GM06990 (cell line): ENCODE results near the gene MICOS13.

Experiments used
- DNase-seq: peaks from one replicate; pipeline ENCODE4 v3.0.0-alpha.2; 2011; ENCODE audit not compliant: insufficient read length; ENCODE audit errors: extremely low read depth
- H3K27me3 ChIP-seq: replicated peaks from 2 replicates; pipeline ENCODE4 v1.6.0; 2011; ENCODE audit warnings: low read length; ENCODE audit not compliant: control insufficient read depth, insufficient read depth
- H3K36me3 ChIP-seq: 2 replicates; pipeline ENCODE4 v1.5.1; 2011; ENCODE audit warnings: low read length; ENCODE audit not compliant: control insufficient read depth, insufficient read depth
- H3K4me3 ChIP-seq: replicated peaks from 2 replicates; pipeline ENCODE4 v1.5.1; 2011; ENCODE audit warnings: low read depth, mild to moderate bottlenecking, control low read depth, low read length
- CTCF ChIP-seq: IDR thresholded peaks from 2 replicates; pipeline ENCODE4 v1.5.1; 2011; ENCODE audit warnings: low read length, control low read depth, mild to moderate bottlenecking, inconsistent platforms; ENCODE audit not compliant: insufficient read depth, poor library complexity, severe bottlenecking

The MICOS13 gene

DNA sequence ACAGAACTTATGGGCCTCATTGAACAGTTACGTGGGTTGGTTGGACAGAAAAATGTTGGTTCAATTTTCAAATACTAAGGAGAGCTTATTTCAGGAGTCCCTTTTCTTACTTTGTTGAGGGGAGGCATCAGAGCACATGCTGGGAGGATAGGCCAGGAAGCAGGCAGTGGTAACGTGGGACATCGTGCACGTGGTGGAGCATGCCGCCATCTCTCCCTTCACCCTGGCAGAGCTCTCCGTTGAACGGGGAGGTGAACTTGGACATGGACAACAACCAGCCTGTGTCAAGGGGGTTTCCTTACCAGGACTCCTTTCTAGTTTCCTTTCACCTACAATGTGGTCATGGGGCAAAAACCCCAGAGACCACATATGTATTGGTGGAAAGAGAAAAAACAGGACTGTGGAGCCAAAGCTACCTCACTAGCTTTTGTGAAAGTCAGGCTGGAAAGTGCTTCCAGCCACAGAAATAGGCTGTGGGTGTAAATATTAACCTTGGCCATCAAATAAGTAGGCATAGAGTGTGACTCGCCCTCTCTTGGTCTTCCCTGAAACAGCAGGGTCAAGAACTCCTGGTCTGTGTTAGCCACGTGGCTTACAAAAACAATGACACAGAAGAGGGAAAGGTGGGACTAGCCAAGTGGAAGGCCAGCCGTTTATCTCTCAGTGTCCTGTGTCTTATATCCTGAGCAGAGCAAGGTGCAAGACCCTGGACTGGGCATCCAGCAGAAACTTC lies 14.4 kb downstream of the MICOS13 start:
- no peak overlapping the region for H3K4me3 ChIP-seq

GRCh38 chr19:5664515-5664914 lies 15.8 kb downstream of the MICOS13 start:
- Histone ChIP-seq H3K36me3 (peaks cover 47% of the 10 kb centered on the region), H3K4me3 (no peak overlapping the region), H3K27me3 (no peaks in the 10 kb centered on the region)
- TF ChIP-seq CTCF = no peak
- no peak for DNase-seq

More for the DNA sequence above, 14.4 kb downstream of the MICOS13 start:
- no peak for DNase-seq
- Histone ChIP-seq H3K27me3 (no peaks in the 10 kb centered on the region), H3K36me3 (peaks cover 49% of the 10 kb centered on the region)
- peak; percentile 9 for TF ChIP-seq CTCF

DNA sequence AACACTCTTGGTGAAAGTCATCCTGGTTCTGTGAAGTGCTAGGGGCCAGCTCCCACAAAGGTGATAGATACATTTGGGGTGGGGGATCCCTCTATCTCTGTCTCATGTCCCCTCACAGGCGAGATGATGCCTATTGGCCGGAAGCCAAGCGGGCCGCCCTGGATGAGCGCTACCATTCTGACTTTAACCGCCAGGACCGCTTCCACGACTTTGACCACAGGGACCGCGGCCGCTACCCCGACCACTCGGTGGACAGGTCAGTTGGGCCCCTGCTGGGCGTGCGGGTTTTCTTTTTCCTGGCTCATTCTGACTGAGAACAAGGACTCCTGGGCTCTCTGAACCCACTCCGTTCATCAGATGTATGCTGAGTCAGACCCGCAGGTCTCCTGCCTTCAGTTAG lies 16.4 kb downstream of the MICOS13 start:
- peaks cover 41% of the 10 kb centered on the region for H3K36me3 ChIP-seq

DNA sequence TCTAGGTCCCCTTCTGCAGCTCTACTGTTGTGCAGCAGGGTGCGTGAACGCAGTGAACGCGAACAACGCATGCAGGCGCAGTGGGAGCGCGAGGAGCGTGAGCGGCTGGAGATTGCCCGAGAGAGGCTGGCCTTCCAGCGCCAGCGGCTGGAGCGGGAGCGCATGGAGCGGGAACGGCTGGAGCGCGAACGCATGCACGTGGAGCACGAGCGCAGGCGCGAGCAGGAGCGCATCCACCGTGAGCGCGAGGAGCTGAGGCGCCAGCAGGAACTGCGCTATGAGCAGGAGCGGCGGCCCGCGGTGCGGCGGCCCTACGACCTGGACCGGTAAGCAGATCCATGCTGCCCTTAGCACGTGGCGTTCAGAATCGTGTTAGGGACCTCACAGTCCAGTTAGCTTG lies 18.8 kb downstream of the MICOS13 start:
- no peak for DNase-seq
- H3K36me3 ChIP-seq = peaks cover 33% of the 10 kb centered on the region
- TF ChIP-seq CTCF = no peak
- H3K27me3 ChIP-seq = no peaks in the 10 kb centered on the region
- H3K4me3 ChIP-seq = no peak overlapping the region

More for the DNA sequence above, 16.4 kb downstream of the MICOS13 start:
- TF ChIP-seq CTCF = no peak
- no peak for DNase-seq
- Histone ChIP-seq H3K4me3 (no peak overlapping the region), H3K27me3 (no peaks in the 10 kb centered on the region)

DNA sequence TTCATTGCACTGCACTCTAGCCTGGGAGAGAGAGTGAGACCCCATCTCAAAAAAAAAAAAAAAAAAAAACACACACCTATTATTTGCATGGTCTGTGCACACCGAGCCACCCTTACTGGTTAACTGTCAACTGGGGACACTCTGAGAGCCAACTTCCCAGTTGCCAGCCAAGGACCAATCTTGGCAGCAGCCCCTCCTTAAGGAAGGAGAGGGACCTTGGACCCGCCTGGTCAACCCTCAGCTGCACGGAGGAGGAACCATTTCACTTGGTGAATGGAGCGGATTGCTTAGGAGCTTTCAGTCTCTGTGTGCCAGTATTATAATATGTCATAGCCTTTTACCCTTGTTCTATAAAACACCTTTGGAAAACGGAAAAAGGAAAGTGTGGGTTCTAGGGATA lies 24.9 kb downstream of the MICOS13 start:
- Histone ChIP-seq H3K27me3 (no peaks in the 10 kb centered on the region), H3K36me3 (peaks cover 38% of the 10 kb centered on the region), H3K4me3 (no peak overlapping the region)
- TF ChIP-seq CTCF = no peak
- DNase-seq = no peak

DNA sequence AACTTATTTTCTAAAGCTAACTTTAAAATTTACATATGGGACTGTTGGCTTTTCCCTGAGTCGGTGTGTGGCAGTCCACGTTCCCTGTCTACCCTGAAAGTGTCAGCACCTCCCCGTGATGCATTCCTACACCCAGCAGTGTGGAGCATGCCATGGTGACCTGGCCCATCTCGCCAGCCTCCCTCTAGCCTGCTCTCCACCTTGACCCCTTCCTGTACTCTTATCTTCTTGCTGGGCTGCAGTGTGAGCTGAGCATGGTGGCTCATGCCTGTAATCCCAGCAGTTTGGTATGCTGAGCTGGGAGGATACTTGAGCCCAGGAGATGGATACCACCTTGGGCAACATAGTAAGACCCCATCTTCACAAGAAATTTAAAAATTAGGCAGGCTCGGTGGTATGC lies 25.4 kb downstream of the MICOS13 start:
- H3K27me3 ChIP-seq = no peaks in the 10 kb centered on the region
- TF ChIP-seq CTCF = no peak
- H3K36me3 ChIP-seq = peaks cover 40% of the 10 kb centered on the region
- no peak for DNase-seq
- no peak overlapping the region for H3K4me3 ChIP-seq
